Left colon (tissue), 2 donors: ENCODE data around the gene NUCKS1. TPM values are rescaled to one million over a fixed set of nuclear protein-coding genes. Genes with fewer than 3 reads are reported as not detected.

Experiments
- ATAC-seq: fragments of 200-7000 bp; cut with Tn5 transposase; one replicate; pipeline ENCODE4 v1.9.1; 2020; ENCODE audit warnings: mild to moderate bottlenecking, moderate library complexity
- DNase-seq, 2 donors: peaks; one replicate each; pipeline ENCODE4 v3.0.0-alpha.2; 2020
- intact Hi-C, 2 donors: fragments of 100-400 bp; cut with DNase I in 1 of 2; cut with micrococcal nuclease in 1 of 2; formaldehyde crosslinking; loops; one replicate each; pipeline versions ENCODE4 v1.11.2 to v1.14.0; 2022; cut with DNase I, micrococcal nuclease
- total RNA-seq, 2 donors: library from RNA; stranded (reverse); fragmentation: NEBNext Ultra II Directional; extraction: Animal tissue kit (Norgen Biotek cat#: 25700); gene quantifications; one replicate each; pipeline ENCODE4 v1.2.1, GENCODE V29; 2021
- donor health status: DM: no; HTN: no; CAD: no.
- donor health status: DM: yes; HTN: yes; CAD: no.

Gene NUCKS1
- total RNA-seq, 2 donors from 2014 or later: 74.6 to 78.1 TPM

DNA sequence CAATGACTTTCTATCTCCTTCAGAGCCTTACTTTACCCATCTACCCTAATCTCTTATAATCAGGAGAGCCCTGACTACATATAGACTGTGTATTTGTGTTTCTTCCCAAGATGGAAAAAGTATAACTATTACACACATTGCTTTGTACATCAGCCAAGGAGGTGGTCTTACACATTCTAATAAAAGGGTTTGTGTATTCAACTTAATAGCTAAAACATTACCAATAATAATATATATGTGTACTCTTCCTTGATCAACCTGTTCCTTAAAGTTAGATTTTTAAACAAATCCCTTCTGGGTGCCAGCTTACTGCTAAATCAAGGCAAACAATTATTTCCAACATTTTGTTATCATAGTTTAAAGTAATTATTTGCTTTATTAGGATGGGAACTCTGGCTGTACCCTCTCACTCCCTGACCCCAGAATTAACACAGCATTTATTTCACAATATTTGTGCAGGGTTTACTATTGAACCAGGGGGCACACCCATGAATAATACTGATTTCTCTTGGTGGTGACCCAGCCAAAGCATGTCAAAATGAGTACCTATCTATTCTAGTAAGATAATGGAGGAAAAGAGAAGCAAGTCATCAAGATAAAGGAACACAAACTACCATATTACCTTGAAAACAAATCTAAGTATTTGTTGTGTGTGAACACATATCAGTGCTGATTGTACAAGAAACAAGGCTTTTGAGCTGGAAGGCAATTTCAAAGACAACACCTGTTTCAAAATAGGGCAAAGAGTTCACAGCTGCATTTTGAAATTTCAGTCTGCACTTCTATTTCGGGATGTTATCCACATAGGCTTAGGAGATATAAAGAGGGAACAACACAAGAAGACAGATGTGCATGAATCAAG lies 39.5 kb downstream of the NUCKS1 start:
- no peak for ATAC-seq
- intact Hi-C loops: loop anchor here in 1 of 2 donors (5.0 kb wide), 1 partner anchor 48 kb away; no protein-coding TSS in a partner anchor
- DNase-seq: no peak

DNA sequence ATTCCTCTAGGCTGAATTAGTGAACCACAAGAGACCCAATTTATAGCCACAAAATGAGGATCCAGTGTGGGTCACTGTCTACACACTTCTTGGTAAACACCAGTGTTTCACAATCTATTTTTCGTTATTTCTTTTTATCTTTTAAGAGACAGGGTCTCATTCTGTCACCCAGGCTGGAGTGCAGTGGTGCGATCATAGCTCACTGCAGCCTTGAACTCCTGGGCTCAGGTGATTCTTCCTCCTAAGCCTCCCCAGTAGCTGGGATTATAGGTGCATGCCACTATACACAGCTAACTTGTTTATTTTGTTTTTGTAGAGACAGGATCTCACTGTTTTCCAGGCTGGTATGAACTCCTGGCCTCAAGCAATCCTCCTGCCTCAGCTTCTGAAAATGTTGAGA lies 40.3 kb downstream of the NUCKS1 start:
- ATAC-seq: no peak
- intact Hi-C loops: loop anchor here in 1 of 2 donors (5.0 kb wide), 1 partner anchor 47 kb away; no protein-coding TSS in a partner anchor
- no peak for DNase-seq

DNA sequence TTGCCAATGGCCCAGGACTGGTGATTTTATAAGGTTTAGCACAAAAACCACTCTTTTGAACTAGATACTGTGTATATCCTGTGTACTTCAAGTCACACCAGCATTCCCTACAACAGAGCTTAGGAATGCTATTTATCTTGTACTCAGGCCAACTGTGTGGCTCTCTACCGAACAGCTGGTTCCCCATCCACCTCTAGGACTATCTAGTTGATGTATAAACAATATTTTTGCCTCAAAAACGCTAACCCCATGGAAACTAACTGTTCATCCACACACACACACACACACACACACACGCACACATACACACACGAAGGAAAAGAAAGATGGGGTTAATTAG lies 41.0 kb downstream of the NUCKS1 start:
- ATAC-seq (no peak), DNase-seq (no peak)
- intact Hi-C loops: no loop called here

DNA sequence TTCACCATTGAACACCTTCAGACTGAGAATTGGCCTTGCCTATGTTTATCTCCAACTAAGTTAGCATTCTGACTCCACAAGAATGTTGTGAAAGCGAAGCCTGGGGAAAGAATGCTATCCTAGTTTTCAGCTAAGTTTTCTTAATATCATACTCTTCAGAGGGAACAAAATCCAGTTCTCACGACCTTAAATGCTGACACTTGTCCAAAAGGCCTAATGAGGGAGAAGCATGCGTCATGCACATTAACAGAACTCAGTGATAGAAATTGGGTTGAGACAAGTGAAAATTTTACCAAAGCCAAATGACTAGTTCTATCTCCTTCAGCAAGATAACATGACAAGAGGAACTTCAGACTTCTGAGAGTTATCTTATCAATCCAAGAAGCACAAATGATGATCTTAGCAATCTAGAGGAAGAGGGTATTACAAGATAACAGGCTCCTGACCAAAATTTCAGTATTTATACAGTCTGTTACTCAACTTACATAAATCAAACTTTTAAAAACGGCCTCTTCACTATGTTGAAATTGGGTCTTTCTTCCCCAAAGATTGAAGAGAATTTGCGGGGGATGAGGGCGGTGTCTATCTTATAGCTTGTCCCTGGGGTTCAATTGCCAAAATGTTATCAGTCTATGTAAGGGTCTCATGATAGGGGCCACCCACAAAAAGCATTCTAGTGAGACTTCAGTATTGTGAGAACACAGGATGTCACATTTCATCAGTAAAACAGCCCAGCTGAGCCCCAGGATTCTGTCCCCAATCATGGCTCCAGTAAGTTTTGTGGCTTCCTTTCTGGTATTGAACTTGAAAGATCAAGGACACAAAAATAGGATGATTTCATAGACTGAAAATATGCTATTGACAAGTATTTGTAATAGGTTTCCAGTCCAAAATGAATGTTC lies 43.1 kb downstream of the NUCKS1 start:
- DNase-seq (no peak), ATAC-seq (no peak)
- intact Hi-C loops: no loop called here

DNA sequence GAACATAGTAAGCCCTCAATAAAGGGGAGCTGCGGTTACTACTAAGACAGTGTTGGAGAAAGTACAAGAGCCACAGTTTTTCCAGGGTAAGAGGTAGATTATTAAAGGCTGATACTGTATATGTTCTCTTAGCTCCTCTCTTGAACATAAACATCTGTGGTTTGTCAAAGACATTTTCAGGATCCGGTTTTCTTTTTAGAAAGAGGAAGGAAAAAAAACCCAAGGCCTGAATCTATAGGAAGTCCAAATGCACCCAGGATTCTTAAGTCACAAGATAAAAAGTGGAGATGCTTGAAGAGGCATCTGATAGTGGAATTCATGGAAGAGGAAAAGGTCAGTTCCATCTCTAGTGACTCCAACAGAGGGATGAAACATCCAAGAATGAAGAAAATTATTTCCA lies 45.1 kb downstream of the NUCKS1 start:
- ATAC-seq (no peak), DNase-seq (no peak)
- intact Hi-C loops: no loop called here

DNA sequence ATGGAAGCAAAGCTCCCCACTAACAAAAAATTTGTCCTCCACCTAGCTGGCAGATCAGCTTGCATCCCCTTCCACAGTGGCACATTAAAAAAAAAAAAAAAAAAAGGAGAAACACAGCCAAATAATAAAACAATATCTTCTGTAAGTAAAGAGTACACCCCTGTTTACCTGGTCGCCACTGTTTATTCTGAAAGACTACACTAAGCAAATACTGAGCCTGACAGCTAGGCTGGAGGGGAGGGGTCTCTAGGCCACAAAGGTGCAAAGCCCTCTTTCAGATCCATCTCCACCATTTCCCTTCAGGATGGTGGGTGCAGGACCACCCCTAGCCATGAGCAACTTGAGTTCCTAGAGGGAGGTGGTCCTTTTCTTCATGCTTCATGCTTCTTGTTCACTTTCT lies 46.9 kb downstream of the NUCKS1 start:
- ATAC-seq (peak; percentile 64), DNase-seq (no peak)
- intact Hi-C loops: no loop called here

DNA sequence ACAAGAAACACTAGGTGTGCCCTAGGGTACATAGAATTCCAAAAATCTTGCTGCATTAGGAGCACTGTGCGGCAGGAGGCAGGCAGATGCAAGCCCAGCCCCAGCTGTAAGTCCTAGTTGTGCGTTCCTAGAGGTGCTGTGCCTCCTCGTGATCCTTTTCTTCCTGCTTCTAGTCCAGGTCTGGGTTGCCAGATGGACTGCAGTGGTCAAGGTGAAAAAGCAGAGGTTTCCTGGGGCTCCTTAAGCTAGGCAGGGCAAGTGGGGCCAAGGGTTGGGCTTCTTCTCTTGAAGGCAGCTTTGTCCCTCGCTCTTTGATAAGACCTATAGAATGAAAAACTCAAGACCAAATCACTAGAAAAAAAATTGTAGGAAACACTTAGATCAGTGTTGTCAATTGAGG lies 48.1 kb downstream of the NUCKS1 start:
- ATAC-seq (no peak), DNase-seq (no peak)
- intact Hi-C loops: no loop called here

DNA sequence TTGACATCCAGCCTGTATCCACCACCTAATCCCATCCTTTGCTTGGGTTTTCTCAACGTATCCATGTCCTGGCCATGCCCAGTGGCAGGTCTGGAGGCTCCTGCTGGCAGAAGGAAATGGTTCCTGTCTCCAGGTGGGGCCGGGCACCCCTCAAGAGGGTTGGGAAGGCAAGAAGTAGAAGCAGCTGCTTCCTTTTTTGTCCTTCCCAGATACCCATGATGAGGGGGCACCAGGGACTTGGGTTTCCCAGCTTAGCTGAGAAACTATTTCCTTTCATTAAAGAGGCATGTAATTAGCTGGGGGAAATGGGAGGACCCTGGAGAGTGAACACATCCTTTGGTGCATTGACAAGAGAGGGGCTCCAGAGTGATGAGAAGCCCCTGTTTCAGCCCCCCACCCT lies 48.6 kb downstream of the NUCKS1 start:
- intact Hi-C loops: no loop called here
- ATAC-seq (no peak), DNase-seq (no peak)

DNA sequence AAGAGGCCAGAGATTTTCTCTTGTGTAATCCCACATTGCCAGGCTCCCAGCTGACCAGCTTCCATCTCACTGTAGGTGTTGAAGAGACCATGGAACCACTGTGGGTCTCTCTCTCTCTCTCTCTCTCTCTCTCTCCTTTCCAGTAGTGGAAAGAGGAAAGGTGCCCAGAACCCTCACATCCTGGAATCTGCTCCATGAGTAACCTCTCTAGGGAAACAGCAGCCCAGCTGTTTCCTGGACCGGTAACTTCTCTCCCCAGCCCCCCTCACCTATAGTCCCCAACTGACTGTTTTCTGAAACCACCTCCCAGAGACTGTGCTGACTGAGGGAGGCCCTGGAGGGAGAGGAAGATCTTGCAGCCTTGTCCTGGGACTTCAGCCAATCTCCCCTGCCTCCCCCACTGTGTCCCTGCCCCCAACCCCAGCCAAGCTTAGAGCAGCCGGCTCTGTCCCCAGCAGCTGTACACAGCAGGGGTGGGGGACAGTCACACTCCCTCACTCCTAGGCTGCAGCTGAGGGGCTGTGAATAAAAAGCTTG lies 49.0 kb downstream of the NUCKS1 start:
- ATAC-seq: no peak
- intact Hi-C loops: no loop called here
- DNase-seq: no peak

DNA sequence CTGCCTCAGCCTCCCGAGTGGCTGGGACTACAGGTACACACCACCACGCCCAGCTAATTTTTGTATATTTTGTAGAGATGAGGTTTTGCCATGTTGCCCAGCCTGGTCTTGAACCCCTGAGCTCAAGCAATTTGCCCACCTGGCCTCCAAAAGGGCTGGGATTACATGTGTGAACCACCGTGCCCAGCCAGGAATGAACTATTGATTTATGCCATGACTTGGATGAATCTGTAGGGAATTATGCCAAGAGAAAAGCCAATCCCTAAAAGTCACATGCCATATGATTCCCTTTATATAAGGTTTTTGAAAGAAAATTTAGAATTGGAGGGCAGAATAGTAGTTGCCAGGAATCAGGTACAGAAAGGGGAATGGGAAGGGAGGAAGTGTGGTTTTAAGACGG lies 50.6 kb downstream of the NUCKS1 start:
- ATAC-seq (no peak), DNase-seq (no peak)
- intact Hi-C loops: no loop called here

DNA sequence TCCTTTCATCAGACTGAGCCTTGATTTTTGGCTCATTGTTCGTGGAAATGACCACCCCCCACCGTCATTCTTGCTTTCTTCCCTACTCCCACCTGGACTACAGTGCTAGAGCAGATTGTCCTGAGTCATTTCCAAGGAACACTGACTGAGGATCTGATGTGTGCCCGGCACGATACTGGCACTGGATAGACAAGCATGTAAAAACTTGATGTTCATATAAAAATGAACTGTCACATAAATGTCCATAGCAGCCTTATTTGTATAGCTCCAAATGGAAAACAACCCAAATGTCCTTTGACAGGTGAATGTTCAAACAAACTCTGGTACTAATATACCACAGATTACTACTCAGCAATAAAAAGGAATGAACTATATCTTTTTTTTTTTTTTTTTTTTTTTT lies 51.1 kb downstream of the NUCKS1 start:
- peak; percentile 29 for ATAC-seq
- no peak for DNase-seq
- intact Hi-C loops: no loop called here

DNA sequence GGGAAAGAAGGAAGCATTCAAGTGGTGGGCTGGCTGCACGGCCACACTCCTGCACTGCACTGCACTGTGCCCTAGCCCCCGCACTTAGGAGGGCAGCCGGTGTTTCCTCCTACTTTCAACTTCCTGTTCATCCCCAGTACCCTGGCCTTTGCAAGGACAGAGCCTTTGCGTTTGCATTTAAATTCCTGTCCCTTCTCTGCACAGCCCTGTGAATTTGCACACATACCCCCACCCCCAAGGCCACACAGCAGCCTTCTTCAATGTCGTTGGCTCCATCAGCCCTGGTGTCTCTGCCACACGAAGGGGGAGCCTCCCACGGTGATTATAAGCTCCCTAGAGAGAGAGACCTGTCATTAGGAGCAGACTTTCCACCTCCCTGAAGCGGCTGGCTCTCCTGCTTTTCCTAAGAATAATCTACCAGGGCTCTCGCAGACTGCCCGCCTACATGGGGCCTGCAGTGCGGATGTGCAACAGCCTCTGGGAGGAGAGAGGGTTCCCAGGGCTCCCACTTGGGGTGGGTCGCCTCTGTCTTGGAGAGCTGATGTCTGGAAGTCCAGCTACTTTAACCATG lies 56.5 kb downstream of the NUCKS1 start:
- intact Hi-C loops: no loop called here
- DNase-seq (no peak), ATAC-seq (no peak)

DNA sequence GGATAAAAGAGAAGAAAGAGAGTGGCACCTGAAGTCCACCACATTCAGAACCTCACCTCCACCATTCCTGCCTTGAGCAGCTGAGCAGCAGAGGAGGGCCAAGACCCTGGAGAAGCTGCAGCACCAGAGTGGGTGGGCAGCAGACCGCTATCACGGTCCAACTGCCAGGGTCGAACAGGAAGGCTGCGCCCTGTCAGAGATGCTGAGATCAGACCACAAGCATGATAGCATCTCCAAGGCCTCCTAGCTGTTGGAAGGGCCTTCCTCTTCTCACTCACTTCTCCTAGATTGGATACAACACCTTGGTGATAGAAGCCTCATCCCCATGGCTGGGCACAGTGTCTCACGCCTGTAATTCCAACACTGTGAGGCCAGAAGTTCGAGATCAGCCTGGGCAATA lies 57.6 kb downstream of the NUCKS1 start:
- no peak for ATAC-seq
- DNase-seq: no peak
- intact Hi-C loops: no loop called here

DNA sequence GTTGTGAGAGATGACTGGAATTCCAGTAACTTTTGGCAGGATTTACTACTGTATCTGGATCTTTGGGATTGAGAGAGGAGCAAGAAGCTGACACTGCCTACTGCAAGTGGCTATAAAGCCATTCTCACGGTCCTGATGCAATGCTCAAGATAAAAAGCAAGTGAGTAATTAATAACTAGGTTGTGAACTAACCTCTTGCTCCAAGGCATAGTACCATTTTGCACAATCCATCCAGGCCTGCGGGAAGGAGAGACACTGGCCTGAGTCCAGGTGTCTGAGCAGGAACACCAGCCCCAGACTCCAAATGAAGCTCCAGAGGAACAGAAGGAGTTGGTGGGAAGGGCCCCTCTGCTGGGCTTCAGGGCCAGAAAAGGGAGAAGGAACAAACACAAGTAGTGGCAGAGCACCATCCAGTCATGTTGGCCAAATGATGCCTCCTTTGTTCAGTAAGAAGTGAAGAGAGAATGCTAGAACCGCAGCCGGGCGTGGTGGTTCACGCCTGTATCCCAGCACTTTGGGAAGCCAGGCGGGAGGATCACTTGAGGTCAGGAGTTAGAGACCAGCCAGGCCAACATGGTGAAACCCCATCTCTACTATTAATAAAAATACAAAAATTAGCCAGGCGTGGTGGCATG lies 59.7 kb downstream of the NUCKS1 start:
- intact Hi-C loops: no loop called here
- DNase-seq (no peak), ATAC-seq (no peak)

DNA sequence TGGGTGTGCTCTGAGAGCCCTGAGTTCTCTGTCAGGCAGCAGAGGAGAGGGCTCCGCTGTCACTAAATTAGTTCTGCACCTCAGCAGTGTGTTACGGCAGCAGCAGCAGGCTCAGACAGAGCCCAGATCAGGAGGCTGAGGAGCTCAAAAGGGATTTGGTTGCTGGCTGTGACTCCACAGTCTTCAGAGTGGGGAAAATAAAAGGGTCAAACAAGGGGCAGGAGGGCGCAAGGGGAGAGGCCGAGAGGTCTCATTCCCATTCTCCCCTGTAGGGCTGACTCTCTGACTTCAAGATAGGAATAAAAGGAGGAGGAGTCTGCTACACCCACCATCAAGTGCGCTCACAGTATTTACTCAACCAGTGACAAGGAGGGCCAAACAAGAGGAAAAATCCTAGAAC lies 60.5 kb downstream of the NUCKS1 start:
- DNase-seq: no peak
- ATAC-seq: peak; percentile 72
- intact Hi-C loops: no loop called here

DNA sequence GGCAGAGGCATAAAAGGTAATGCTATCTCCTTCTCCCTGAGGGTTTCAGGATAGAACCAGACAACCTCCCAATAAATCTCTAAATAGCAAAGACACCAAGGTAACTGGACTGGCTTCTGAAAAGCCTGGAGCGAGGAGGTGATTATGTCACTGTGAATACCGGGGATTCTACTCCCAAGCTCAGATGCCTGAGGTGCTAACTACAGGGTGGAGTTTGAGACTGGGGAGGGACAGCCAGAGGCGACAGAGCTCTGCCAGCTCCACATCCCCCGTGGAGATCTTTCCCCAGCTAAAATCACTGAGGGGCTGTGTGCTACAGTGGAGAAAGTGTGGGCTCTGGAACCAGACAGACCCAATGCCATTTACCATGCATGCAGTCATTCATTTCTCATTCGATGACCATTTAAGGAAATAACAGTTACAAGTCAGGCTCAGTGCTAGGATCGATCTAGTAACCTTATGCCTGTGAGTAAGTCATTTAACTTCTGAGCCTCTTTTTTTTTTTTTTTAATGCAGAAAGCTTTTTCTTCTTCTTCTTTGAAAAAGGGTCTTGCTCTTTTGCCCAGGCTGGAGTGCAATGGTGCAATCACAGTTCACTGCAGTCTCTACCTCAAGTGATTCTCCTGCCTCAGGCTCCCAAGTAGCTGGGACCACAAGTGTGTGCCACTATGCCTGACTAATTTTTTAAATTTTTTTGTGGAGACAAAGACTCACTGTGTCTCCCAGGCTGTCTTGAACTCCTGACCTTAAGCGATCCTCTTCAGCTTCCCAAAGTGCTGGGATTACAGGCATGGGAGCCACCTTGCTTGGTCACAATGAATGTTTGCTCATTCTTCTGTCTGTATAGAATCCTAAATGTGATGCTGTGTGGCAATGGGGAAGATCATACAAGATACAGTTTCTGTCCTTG lies 61.6 kb downstream of the NUCKS1 start:
- no peak for DNase-seq
- no peak for ATAC-seq
- intact Hi-C loops: no loop called here

DNA sequence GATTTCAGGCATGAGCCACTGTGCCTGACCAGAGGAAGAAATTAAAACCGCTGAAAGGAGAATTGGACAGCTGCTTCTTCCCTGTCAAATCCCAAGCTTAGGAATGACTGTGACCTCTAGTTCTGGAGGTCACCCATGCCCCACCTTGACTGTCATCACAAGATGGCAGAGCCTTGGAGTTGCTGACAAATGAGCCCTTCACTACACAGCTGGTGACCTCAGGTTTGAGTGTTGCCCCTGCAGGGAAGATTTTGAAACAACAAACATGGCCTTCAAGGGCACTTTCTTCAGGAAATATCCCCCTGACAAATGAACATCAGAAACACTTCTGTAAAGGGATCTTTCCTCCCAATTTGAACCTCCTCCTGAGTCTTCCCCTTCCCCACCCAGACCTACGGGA lies 62.7 kb downstream of the NUCKS1 start:
- no peak for DNase-seq
- intact Hi-C loops: no loop called here
- ATAC-seq: no peak

DNA sequence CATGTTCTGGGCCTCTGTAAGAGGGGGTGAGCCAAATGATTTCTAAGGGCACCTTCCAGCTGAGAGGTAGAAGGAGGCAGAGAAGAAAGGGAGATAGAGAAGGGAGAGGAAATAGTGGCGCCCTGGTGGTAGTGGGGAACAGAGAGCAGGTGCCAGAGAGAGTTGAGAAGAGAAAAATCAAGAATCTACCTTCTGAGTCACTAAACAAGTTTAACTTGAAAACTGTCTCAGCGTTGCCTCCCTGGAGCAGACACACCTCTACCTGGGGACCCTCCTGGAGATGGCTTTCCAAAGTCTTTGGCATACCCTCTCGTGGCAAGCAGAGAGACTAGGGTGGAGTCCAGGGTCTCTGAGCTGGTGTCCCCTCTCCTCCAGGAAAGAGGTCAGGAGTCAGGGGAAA lies 68.6 kb downstream of the NUCKS1 start:
- ATAC-seq (no peak), DNase-seq (no peak)
- intact Hi-C loops: no loop called here
